Rectal smooth muscle tissue (tissue), 1 donor: ENCODE measurements around the gene CENPT.
A peak's percentile ranks its signal among the peaks of the same experiment; 100 is the strongest.

Source experiments
- H3K27ac ChIP-seq: one replicate; pipeline ENCODE4 v1.7.0; 2013; ENCODE audit warnings: low read depth, low read length, inconsistent platforms
- H3K27me3 ChIP-seq: one replicate; pipeline ENCODE4 v1.7.0; 2013; ENCODE audit warnings: low read length; ENCODE audit not compliant: control insufficient read depth, insufficient read depth
- H3K36me3 ChIP-seq: one replicate; pipeline ENCODE4 v1.7.0; 2013; ENCODE audit warnings: low read length; ENCODE audit not compliant: control insufficient read depth, insufficient read depth
- H3K4me1 ChIP-seq: one replicate; pipeline ENCODE4 v1.7.0; 2013; ENCODE audit warnings: low read length; ENCODE audit not compliant: control insufficient read depth, insufficient read depth
- H3K4me3 ChIP-seq: one replicate; pipeline ENCODE4 v1.7.0; 2013; ENCODE audit warnings: low read length
- H3K9ac ChIP-seq: one replicate; pipeline ENCODE4 v1.7.0; 2013; ENCODE audit warnings: low read length

Gene CENPT, protein sequence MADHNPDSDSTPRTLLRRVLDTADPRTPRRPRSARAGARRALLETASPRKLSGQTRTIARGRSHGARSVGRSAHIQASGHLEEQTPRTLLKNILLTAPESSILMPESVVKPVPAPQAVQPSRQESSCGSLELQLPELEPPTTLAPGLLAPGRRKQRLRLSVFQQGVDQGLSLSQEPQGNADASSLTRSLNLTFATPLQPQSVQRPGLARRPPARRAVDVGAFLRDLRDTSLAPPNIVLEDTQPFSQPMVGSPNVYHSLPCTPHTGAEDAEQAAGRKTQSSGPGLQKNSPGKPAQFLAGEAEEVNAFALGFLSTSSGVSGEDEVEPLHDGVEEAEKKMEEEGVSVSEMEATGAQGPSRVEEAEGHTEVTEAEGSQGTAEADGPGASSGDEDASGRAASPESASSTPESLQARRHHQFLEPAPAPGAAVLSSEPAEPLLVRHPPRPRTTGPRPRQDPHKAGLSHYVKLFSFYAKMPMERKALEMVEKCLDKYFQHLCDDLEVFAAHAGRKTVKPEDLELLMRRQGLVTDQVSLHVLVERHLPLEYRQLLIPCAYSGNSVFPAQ

DNA sequence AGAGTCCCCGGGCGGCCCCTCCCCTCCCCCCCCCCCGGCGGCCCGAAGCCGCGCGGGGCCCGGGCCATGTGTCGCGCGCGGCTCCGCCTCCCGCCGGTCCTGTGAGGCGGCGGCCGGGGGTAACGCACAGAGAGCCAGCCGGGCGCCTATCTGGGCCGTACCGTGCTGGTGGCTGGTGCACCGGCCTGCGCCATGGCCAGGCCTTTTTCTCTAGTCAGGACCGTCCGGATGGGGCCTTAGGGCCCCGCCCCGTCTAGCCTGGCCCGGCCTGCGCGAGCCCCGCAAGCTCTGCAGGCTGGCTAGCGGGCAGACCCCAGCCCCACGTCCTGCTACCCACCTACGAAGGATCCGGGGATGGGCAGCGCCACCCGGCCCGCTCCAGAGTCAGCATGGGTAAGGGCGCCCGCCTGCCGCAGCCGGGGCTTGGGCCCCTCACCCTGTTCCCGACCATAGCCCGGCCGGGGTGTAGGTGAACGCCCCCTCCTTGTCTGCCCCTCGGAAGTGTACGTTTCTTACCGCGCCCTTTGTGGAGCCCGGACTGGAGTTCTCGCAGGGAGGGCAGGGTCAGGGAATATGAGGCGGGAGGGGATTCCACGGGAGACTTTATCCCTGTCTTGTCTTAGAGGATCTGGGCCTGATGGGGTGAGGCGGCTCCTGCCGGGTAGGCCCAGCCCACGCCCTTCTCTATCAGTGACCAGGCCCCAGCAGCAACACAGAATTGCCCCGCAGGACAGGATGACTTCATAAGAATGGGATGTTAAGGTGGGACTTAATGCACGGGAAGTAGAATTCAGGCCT is at the start of gene CENPT:
Gene CENPT, minus strand, starts transcription at position 630 of the 798 bp plus-strand sequence. CDS start 13,834 bp downstream, outside the sequence.
- Histone ChIP-seq H3K36me3 (no peaks in the 10 kb centered on the region), H3K27ac (peak within 1 kb of the TSS; percentile 96), H3K4me1 (peaks cover 37% of the 10 kb centered on the region), H3K9ac (peak within 1 kb of the TSS; percentile 81), H3K27me3 (no peaks in the 10 kb centered on the region), H3K4me3 (peak within 1 kb of the TSS; percentile 91)

DNA sequence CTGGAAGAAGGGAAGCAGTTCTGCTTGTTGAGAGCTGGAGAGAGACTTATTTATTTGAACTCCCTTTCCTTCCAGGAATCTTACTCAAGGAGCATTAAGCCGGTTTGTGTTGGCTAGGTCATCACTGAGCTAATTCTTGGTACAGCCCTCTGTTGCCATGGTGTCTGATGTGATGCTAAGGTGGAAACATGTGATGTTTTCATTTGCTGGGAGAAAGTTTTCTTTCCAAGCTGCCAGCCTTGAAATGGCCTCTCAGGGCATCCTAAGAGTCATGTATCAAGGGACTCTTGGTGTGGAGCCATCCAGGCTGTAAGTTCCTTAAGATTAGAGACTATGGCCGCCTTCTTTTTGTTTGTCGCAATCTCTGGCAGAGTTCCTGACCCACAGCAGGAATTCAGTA is 49.7 kb upstream of the CENPT start:
- H3K4me1 ChIP-seq: peaks cover 11% of the 10 kb centered on the region
- H3K9ac ChIP-seq: no peak overlapping the region
- H3K4me3 ChIP-seq: no peak overlapping the region
- no peak overlapping the region for H3K27ac ChIP-seq
- H3K27me3 ChIP-seq: no peaks in the 10 kb centered on the region
- H3K36me3 ChIP-seq: no peaks in the 10 kb centered on the region

DNA sequence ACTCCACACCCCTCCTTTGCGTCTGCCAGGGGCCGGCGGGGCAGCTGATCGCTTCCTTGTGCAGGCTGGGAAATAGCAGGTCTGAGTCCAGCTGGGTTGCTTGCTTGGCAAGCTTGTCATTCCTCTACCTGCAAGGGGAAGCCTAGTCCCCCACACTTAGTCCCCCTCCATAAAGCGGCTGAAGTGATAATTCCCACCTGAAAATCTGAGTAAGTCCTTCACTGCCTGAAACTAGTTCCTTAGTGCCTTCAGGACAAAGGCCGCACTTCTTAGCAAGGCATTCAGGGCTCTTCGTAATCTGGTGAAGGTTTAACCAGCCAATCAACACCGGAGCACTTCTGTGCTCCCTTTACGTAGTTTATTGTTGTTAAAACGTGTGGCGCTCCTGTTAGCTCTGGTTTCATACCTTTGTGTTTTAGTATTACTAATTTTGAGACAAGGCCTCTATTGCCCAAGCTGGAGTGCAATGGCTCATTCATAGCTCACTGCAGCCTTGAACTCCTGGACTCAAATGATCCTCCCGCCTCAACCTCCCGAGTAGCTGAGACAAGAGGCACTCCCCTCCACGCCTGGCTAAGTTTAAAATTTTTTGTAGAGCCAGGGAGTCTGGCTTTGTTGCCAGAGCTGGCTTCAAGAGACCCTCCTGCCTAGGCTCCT is 46.4 kb upstream of the CENPT start:
- peak overlapping the region; percentile 81 for H3K4me3 ChIP-seq
- H3K36me3 ChIP-seq: no peaks in the 10 kb centered on the region
- H3K27ac ChIP-seq: peak overlapping the region; percentile 88
- H3K4me1 ChIP-seq: peaks cover 11% of the 10 kb centered on the region
- H3K27me3 ChIP-seq: no peaks in the 10 kb centered on the region
- H3K9ac ChIP-seq: peak overlapping the region; percentile 36

DNA sequence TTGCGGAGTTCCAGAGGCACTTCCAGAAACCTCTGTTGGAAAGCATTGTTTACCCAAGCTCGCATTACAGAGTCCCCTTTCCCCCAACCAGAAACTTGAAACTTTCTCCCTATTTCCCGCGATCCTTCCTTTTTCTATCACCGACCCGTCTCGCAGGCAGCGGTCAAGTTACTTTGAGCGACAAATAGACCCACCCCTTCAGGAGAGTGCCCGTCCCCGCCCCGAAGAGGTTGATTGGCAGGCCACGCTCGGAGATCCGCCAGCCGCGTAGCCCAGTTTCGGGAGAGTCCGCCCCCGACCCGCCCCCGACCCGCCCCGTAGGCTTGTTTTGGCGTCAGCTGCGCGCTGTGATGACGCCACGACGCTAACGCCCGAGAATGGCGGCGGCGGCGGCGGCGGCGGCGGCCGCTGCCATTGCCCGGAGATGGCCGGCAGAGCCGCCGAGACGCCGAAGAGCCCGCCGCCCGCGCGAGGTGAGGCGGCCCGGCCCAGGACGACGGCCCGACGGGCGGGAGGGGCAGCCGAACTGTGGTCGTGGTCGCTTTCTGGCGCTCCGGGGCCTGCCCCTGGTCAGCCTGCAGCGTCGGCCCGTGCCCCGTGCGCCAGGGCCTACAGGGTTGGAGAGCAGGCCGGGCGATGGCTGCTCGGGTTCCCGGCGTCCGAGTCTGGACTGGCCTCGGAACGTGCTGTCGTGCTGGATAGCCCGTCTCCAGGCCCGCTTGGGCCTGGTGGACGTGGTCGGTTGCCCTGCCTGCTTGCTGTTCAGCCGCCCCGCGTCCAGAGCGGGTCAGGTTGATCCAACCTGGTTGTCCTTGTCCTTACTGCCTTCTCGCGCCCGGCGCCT is 45.6 kb upstream of the CENPT start, which contains the start of gene PSKH1:
Gene PSKH1, plus strand, starts transcription at position 356 of the 844 bp plus-strand sequence. CDS start 15,496 bp downstream, outside the sequence.
- H3K27me3 ChIP-seq: no peaks in the 10 kb centered on the region
- H3K9ac ChIP-seq: peak within 1 kb of the TSS; percentile 36
- H3K4me1 ChIP-seq: peaks cover 11% of the 10 kb centered on the region
- H3K27ac ChIP-seq: peak within 1 kb of the TSS; percentile 88
- H3K36me3 ChIP-seq: no peaks in the 10 kb centered on the region
- peak within 1 kb of the TSS; percentile 81 for H3K4me3 ChIP-seq

DNA sequence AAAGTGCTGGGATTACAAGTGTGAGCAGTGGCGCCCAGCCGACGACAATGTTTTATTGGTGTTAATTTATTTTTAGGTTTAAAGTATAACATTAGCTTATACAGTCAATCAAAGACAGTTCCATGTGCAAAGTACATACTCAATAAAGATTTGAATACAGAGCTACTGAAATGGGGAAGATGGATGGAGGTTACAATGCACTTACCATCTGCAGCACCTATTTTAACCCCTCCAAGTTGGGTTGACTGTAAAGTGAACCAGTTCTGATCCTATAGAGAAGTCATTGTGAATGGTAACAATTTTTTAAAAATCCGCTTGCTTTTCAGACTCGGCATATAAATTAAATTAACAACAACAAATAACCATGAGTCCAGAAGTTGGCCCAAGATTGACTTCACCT is 44.9 kb upstream of the CENPT start:
- Histone ChIP-seq H3K4me3 (peak overlapping the region; percentile 53), H3K4me1 (peaks cover 11% of the 10 kb centered on the region), H3K9ac (no peak overlapping the region), H3K27me3 (no peaks in the 10 kb centered on the region), H3K36me3 (no peaks in the 10 kb centered on the region), H3K27ac (no peak overlapping the region)

DNA sequence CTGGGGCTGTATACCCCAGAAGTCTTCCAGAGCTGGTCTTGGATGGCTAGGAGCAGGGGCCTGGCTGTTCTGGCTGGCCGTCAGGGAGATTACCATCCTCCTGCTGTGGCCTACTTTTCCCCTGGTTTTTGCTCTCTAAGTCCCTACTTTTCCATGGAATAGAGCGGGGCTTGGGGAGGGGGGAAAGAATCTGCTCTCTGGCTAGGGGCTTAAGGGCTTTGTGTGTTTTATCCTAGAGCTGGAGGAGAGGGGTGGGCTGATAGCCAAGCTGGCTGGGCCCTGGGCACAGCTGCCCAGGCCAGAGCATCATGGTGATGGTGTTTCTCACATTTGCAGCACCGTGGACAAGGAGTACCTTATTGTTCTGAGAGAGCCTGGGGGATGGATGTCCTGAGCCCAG is 40.8 kb upstream of the CENPT start:
- H3K36me3 ChIP-seq: peaks cover 8% of the 10 kb centered on the region
- peaks cover 5% of the 10 kb centered on the region for H3K4me1 ChIP-seq
- H3K4me3 ChIP-seq: no peak overlapping the region
- H3K9ac ChIP-seq: no peak overlapping the region
- H3K27me3 ChIP-seq: no peaks in the 10 kb centered on the region
- no peak overlapping the region for H3K27ac ChIP-seq

DNA sequence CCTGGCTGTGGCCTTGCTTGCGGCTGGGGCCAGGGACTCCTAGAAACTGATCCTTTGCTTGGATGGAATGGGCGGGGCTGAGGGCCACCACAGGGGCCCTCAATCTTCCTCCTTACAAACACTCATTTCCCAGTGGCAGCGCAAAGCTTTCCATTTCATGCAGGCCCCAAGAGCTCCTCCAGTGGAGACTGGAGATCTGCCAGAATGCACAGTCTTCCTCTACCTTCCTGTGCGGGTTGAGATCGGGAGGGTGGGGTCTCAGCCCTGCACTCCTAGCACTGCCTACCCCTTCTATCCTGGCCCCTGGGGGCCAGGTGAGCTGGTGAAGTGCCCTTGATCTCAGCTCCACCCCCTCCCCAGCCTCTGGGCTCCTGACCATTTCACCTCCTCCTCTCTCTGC is 38.9 kb upstream of the CENPT start:
- H3K4me3 ChIP-seq: no peak overlapping the region
- H3K4me1 ChIP-seq: peaks cover 3% of the 10 kb centered on the region
- H3K36me3 ChIP-seq: peaks cover 27% of the 10 kb centered on the region
- H3K27ac ChIP-seq: no peak overlapping the region
- no peak overlapping the region for H3K9ac ChIP-seq
- no peaks in the 10 kb centered on the region for H3K27me3 ChIP-seq

DNA sequence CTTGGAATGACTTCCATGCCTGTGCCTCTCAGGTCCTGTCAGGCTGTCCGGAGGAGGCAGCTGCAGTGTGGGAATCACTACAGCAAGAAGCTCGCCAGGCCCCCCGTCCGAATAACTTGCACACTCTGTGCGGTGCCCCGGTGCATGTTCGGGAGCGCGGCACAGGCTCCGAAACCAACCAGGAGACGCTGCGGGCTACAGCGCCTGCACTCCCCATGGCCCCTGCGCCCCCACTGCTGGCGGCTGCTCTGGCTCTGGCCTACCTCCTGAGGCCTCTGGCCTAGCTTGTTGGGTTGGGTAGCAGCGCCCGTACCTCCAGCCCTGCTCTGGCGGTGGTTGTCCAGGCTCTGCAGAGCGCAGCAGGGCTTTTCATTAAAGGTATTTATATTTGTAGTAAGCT is 38.5 kb upstream of the CENPT start:
- Histone ChIP-seq H3K36me3 (peaks cover 31% of the 10 kb centered on the region), H3K4me1 (peaks cover 3% of the 10 kb centered on the region), H3K27ac (no peak overlapping the region), H3K9ac (no peak overlapping the region), H3K4me3 (no peak overlapping the region), H3K27me3 (no peaks in the 10 kb centered on the region)

DNA sequence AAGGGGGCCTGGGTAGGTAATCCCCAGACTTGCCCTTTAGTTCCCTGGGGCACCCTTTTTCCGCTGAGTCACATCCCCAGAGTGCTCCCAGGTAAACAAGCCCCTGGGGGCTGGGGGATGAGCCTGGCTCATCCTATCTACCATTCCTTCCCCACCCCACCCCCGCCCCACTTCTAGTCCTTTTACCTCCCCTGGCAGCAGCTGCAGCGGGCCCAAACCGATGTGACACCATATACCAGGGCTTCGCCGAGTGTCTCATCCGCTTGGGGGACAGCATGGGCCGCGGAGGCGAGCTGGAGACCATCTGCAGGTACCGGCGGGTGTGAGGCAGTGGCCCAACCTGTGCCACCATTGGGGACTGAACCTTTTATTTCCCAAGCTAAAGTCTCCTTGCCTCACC is 38.1 kb upstream of the CENPT start:
- H3K36me3 ChIP-seq: peaks cover 36% of the 10 kb centered on the region
- H3K27me3 ChIP-seq: no peaks in the 10 kb centered on the region
- H3K27ac ChIP-seq: no peak overlapping the region
- H3K4me1 ChIP-seq: peaks cover 3% of the 10 kb centered on the region
- no peak overlapping the region for H3K4me3 ChIP-seq
- H3K9ac ChIP-seq: no peak overlapping the region

DNA sequence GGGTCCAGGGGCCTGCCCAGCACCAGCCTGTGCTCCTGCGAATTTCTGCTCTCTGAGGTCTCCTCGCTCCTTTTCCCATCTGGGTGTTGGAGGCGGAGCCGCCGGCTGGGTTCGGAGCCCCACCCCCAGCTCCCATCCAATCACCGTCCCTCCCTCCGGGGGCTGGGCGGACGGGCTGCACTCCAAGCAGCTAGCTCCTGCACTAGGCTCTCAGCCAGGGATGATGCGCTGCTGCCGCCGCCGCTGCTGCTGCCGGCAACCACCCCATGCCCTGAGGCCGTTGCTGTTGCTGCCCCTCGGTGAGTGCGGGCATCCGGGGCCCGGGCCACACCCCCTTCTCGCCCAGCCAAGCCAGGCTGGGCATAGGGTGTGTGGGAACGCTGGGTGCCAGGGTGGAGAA is 37.2 kb upstream of the CENPT start, which contains the start of gene NRN1L:
Gene NRN1L, plus strand, starts transcription at position 202 of the 400 bp plus-strand sequence. Its CDS starts 19 bp downstream, at position 221.
- Histone ChIP-seq H3K9ac (no peak within 1 kb of the TSS), H3K27me3 (no peaks in the 10 kb centered on the region), H3K27ac (peak within 1 kb of the TSS; percentile 34), H3K4me1 (peaks cover 3% of the 10 kb centered on the region), H3K4me3 (no peak within 1 kb of the TSS), H3K36me3 (peaks cover 44% of the 10 kb centered on the region)

DNA sequence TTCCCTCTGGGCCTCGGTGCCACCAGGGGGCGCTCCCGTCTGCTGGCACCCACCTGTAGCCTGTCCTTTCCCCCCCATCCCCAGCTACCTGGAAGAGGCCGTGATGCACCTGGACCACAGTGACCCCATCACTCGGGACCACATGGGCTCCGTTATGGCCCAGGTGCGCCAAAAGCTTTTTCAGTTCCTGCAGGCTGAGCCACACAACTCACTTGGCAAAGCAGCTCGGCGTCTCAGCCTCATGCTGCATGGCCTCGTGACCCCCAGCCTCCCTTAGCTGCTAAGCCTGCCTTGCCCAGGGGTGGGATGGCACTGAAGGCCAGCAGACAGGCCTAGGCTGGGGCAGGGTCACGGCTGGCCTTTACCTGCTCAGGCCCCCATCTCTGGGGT is 36.4 kb upstream of the CENPT start:
- H3K4me1 ChIP-seq: peaks cover 3% of the 10 kb centered on the region
- H3K9ac ChIP-seq: no peak overlapping the region
- H3K36me3 ChIP-seq: peaks cover 51% of the 10 kb centered on the region
- H3K4me3 ChIP-seq: no peak overlapping the region
- no peak overlapping the region for H3K27ac ChIP-seq
- H3K27me3 ChIP-seq: no peaks in the 10 kb centered on the region
